Activated T-cell treated with anti-CD3 and anti-CD28 coated beads, Interleukin-2, amount 50 U/mL, for 24 hours (primary cell): ENCODE data around the gene RBX1.
A peak's percentile ranks its signal among the peaks of the same experiment; 100 is the strongest.
"Not testable (repeated sequence)": the region's sequence is repeated elsewhere in the genome, so short reads cannot be mapped to it uniquely, and the experiment has no call there.

Experiments used
- DNase-seq: peaks from one replicate; pipeline ENCODE4 v3.0.0-alpha.2; 2020
- H3K27ac Mint-ChIP-seq: 2 replicates; pipeline ENCODE4 v1.8.0; 2020; ENCODE audit warnings: mild to moderate bottlenecking, mixed read lengths
- H3K27me3 Mint-ChIP-seq: 2 replicates; pipeline ENCODE4 v1.8.0; 2020; ENCODE audit warnings: mixed read lengths
- H3K36me3 Mint-ChIP-seq: 2 replicates; pipeline ENCODE4 v1.8.0; 2020; ENCODE audit warnings: low read depth, mixed read lengths
- H3K4me1 Mint-ChIP-seq: 2 replicates; pipeline ENCODE4 v1.8.0; 2020; ENCODE audit warnings: low read depth, mixed read lengths
- H3K4me3 Mint-ChIP-seq: 2 replicates; pipeline ENCODE4 v1.8.0; 2020; ENCODE audit warnings: mild to moderate bottlenecking, moderate library complexity, mixed read lengths
- H3K9me3 Mint-ChIP-seq: 2 replicates; pipeline ENCODE4 v1.8.0; 2020; ENCODE audit warnings: mixed read lengths

RBX1 gene

DNA sequence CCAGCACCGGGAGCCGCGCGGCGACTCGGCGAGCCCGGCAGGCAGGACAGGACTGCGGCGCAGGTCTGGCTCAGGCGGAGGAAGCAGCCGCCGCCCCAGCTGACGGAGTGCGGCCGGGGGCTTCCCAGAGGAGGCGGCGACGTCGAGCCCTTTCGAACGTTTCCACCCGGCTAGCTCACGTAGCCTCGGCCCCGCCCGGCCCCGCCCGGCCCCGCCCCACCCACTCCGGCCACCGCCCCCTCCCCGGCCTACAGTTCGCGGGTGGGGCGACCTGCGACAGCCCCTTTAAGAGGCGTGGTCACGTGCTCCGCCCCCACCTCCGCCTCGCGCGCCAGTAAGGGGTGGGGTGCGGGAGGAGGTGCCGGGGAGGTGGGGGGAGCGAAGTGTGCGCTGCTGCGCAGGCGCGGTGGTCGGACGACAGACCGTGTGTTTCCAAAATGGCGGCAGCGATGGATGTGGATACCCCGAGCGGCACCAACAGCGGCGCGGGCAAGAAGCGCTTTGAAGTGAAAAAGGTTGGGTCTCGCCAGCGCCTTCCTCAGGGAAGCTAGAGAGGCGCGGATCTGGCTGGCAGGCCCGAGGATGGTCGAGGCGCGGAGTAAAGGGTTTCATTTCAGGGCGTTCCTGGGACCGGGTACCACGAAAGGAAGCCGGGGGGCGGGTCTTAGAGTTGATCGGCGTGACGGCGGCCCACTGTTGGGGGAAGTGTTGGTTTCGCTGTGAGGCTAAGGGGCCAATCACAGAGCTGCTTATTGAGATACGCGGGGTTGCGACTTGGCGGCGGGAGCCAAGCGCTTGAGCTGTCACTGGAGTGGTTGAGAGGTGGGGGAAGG is at the start of gene RBX1:
TSS of gene RBX1 (plus strand) at position 417 of the 833 bp plus-strand sequence. CDS start at position 438, 21 bp downstream.
- Mint-ChIP-seq H3K27me3 (no peaks in the 10 kb centered on the region), H3K27ac (peak within 1 kb of the TSS; percentile 100), H3K4me1 (peaks cover 33% of the 10 kb centered on the region), H3K36me3 (peaks cover 51% of the 10 kb centered on the region), H3K4me3 (peak within 1 kb of the TSS; percentile 100), H3K9me3 (no peaks in the 10 kb centered on the region)
- peak; percentile 99 for DNase-seq

DNA sequence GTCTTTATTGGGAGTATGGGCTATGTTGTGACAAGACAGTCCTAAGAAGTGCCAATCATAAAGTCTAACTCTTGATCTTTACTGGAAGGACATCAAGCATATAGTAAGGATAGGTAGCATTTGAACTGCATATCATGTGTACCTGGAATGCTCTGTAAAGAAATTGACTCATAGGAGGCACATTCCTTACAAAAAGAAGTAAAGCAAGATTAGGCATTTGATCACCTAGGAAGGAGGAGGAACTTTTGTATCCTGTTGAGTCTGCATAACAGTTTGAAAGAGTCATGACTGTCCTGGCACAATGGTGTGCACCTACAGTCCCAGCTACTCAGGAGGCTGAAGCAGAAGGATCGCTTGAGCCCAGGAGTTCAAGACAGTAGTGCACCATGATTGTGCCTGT is 47.1 kb upstream of the RBX1 start:
- Mint-ChIP-seq H3K4me3 (no peak overlapping the region), H3K36me3 (peaks cover 37% of the 10 kb centered on the region), H3K9me3 (no peaks in the 10 kb centered on the region), H3K4me1 (peaks cover 9% of the 10 kb centered on the region), H3K27me3 (no peaks in the 10 kb centered on the region), H3K27ac (no peak overlapping the region)
- DNase-seq = no peak

DNA sequence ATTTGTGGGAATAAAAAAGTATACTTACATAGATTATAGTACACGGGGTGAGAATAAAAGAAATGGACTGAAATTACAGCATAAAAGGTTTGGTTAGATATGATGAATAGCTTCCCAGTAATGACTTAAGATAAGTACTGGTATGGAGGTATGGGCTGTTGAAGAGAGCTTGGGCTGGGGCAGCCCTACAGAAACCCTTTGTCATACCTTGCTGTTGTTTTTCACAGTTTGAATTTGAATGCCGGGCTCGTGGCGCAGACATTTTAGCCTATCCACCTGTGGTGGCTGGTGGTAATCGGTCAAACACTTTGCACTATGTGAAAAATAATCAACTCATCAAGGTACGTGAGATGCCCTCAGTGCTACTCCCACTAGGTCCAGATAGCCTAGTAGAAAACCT is 42.3 kb upstream of the RBX1 start:
- H3K4me1 Mint-ChIP-seq = no peaks in the 10 kb centered on the region

DNA sequence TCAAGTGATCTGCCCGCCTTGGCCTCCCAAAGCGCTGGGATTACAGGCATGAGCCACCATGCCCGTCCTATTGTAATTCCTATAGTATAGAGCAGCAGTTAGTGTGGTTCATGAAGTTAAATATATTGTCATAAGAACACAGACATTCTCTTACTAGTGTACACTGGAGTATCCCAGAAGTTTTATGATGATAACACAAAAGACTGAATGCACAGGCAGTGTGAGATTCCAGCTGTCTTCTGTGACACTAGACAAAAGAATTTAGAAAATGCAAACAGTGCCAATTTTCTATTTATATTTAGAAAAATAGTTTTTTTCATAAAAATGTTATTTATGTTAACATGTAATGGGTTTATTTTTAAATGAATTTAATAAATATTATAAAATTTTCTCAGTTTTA is 39.4 kb upstream of the RBX1 start:
- no peaks in the 10 kb centered on the region for H3K27me3 Mint-ChIP-seq
- H3K27ac Mint-ChIP-seq = no peak overlapping the region
- H3K4me3 Mint-ChIP-seq = no peak overlapping the region
- DNase-seq = no peak
- H3K9me3 Mint-ChIP-seq = no peaks in the 10 kb centered on the region
- peaks cover 66% of the 10 kb centered on the region for H3K36me3 Mint-ChIP-seq
- H3K4me1 Mint-ChIP-seq = no peaks in the 10 kb centered on the region

More for the DNA sequence above, 42.3 kb upstream of the RBX1 start:
- Mint-ChIP-seq H3K27ac (no peak overlapping the region), H3K9me3 (no peaks in the 10 kb centered on the region), H3K4me3 (no peak overlapping the region), H3K36me3 (peaks cover 53% of the 10 kb centered on the region), H3K27me3 (no peaks in the 10 kb centered on the region)
- DNase-seq = no peak

DNA sequence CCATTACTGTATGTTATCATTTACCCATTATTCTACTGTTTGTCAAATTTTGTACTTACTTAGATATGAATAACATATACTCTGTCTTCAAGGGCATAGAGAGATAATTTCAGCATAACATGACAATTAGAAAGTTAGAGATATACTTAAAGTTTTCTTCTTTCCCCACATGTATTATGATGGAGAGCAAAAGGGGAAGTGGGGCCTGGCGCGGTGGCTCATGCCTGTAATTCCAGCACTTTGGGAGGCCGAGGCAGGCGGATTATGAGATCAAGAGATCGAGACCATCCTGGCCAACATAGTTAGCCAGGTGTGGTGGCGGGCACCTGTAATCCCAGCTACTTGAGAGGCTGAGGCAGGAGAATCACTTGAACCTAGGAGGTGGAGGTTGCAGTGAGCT is 38.2 kb upstream of the RBX1 start:
- H3K27me3 Mint-ChIP-seq, H3K9me3 Mint-ChIP-seq, H3K4me1 Mint-ChIP-seq, H3K27ac Mint-ChIP-seq, DNase-seq, H3K4me3 Mint-ChIP-seq: not testable (repeated sequence)
- peaks cover 67% of the 10 kb centered on the region for H3K36me3 Mint-ChIP-seq

DNA sequence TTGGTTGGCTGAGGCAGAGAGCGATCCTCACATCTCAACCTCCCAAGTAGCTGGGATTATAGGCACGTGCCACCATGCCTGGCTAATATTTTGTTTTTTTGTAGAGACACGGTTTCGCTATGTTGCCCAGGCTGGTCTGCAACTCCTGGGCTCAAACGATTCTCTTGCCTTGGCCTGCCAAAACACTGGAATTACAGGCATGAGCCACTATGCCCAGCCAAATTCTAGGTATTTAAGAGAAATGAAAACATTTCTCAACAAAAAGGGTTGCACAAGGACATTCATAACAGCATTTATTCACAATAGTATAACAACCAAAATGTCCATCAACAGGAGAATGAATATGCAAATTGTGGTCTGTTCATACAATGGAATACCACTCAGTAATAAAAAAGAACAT is 31.7 kb upstream of the RBX1 start:
- no peak overlapping the region for H3K4me3 Mint-ChIP-seq
- peaks cover 63% of the 10 kb centered on the region for H3K36me3 Mint-ChIP-seq
- DNase-seq = no peak
- H3K9me3 Mint-ChIP-seq = no peaks in the 10 kb centered on the region
- H3K27ac Mint-ChIP-seq = no peak overlapping the region
- H3K27me3 Mint-ChIP-seq = no peaks in the 10 kb centered on the region
- peaks cover 3% of the 10 kb centered on the region for H3K4me1 Mint-ChIP-seq

DNA sequence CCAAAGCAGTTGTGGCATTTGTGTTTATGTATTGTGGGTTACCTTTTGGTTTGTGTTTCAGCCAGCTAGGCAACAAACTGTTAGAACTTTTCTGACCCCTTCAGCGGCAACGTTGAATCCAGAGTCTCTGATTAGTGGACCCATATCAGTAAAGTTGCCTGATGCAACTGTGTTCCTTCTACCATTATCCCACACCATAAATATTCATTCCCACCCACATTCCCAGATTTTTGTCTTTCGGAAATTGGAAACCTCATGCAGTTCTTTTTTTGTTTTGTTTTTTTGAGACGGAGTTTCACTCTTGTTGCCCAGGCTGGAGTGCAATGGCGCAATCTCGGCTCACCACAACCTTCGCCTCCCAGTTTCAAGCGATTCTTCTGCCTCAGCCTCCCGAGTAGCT is 30.7 kb upstream of the RBX1 start:
- H3K27ac Mint-ChIP-seq = peak overlapping the region; percentile 40
- DNase-seq = no peak
- peaks cover 3% of the 10 kb centered on the region for H3K4me1 Mint-ChIP-seq
- H3K36me3 Mint-ChIP-seq = peaks cover 66% of the 10 kb centered on the region
- H3K4me3 Mint-ChIP-seq = no peak overlapping the region
- no peaks in the 10 kb centered on the region for H3K27me3 Mint-ChIP-seq
- H3K9me3 Mint-ChIP-seq = no peaks in the 10 kb centered on the region

DNA sequence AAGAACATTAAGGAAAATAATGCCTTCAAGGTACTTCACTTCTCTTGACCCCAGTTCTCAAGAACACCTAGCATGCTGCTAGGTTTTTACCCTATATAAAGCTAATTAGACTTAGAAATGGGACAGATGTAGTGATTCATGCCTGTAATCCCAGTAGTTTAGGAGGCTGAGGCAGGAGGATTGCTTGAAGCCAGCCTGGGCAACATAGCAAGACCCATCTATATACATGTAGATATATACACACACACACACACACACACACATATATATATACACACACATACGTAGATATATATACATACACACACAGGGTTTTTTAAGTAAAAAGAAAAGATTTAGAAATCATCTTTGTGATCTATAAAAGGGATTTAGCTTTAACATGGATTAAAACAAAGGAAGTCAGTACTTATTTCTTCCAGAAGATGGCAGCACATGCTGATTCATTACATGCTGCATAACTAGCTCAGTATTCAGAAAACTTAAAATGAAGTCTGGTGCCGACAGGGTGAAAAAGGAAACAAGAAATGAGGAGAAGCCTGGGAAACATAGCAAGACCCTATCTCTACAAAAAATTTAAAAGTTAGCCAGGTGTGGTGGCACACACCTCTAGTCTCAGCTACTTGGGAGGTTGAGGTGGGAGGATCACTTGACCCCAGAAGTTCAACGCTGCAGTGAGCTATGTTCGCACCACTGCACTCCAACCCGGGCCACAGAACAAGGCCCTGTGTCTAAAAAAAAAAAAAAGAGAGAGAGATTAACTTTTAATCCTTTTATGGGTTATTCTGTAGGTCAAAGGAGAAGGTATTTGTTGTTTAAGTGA is 28.5 kb upstream of the RBX1 start:
- Mint-ChIP-seq H3K4me1 (peaks cover 3% of the 10 kb centered on the region), H3K9me3 (no peaks in the 10 kb centered on the region), H3K36me3 (peaks cover 70% of the 10 kb centered on the region), H3K27me3 (no peaks in the 10 kb centered on the region), H3K4me3 (no peak overlapping the region), H3K27ac (peak overlapping the region; percentile 48)
- no peak for DNase-seq

DNA sequence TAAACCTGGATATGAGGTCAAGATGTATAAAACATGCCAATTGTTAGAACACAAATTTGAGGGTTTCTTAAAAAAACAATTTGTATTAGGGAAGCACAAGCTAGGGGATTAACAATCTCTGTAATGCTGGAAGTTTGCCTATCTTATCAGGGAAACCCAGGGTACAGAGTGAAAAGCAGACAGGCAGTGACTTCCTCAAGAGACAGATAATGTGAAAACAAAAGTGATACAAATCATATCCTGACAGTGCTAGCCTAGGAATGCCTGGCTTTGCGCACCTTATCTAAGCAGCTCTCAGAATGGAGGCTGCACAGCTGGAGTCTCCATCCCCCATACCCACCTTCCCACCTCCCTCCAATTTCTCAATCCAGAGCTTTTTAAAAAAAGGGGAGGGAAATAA is 22.5 kb upstream of the RBX1 start:
- Mint-ChIP-seq H3K27ac (no peak overlapping the region), H3K4me1 (no peaks in the 10 kb centered on the region), H3K27me3 (no peaks in the 10 kb centered on the region), H3K9me3 (no peaks in the 10 kb centered on the region), H3K4me3 (no peak overlapping the region), H3K36me3 (peaks cover 75% of the 10 kb centered on the region)
- DNase-seq = no peak

DNA sequence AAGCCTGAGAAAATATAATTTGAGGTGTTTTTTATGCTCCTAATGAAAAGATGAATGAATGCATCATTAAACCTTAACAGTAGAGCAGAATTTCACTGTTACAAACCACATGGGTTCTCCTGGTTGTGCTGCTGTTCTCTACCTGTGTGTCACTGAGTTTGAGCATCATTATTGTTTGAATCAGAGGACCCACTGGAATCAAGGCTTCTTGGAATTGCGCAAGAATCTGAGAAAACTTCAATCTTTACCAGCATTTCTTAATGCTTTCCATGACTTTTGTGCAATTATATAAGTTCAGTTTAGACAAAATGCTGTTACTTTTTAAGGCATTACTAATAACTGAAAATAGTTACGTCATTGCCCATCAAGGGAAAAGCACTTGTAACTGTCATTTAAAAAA is 18.8 kb upstream of the RBX1 start:
- Mint-ChIP-seq H3K27me3 (no peaks in the 10 kb centered on the region), H3K9me3 (no peaks in the 10 kb centered on the region), H3K27ac (no peak overlapping the region), H3K4me3 (no peak overlapping the region), H3K36me3 (peaks cover 47% of the 10 kb centered on the region), H3K4me1 (no peaks in the 10 kb centered on the region)
- DNase-seq = no peak

DNA sequence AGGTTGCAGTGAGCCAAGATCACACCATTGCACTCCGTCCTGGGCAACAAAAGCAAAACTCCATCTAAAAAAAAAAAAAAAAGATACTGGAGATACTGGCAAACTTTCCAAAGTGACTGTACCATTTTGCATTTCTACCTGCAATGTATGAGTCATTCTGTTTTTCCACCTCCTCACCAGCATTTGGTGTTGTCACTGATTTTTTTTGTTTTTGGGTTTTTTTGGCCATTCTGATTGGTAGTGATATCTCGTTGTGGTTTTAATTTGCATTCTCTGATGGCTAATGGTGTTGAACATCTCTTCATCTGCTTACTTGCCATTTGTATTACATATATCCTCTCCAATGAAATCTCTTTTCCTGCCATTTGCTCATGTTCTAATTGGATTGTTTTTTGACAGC is 12.0 kb upstream of the RBX1 start:
- peaks cover 9% of the 10 kb centered on the region for H3K4me1 Mint-ChIP-seq
- no peak overlapping the region for H3K4me3 Mint-ChIP-seq
- no peak for DNase-seq
- H3K9me3 Mint-ChIP-seq = no peaks in the 10 kb centered on the region
- H3K27ac Mint-ChIP-seq = peak overlapping the region; percentile 32
- peaks cover 4% of the 10 kb centered on the region for H3K36me3 Mint-ChIP-seq
- H3K27me3 Mint-ChIP-seq = no peaks in the 10 kb centered on the region

DNA sequence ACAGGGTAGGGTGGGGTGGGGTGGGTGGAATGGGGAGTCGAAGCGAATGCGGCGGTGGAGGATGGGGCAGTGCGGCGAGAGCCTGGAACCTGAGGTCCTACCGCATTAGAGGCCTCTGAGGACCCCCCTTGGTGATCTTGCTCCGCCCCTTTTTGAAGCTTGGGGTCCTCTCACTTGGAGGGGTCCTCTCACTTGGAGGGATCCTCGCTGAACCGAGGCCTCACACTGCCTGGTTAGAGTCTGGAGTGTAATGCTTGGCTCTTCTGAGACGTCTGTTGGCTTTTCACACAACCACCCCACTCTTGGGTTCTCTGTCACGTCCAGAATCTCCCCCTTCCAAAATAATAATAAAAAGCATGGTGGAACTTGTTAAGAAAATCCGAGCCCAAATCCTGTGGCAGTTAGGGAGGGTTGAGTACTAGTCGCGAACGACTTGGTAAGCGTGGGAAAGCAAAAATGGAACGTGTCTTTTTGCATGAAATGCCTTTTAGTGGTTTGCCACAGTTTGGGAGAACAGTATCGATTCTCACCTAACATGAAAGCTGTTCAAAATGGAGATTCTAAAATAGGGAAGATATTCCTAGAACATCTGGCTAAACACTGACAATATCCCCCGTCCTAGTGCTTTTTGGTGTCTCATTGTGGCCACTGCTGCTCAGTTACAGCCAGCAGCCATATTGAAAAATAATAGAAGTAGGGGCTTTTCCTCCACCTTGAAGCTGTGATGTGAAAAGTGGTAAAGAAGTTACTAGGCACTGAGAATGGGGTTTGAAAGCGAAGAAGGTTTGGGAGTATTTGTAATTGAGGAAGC is 822 bp downstream of the RBX1 start:
- DNase-seq = no peak
- H3K27me3 Mint-ChIP-seq = no peaks in the 10 kb centered on the region

DNA sequence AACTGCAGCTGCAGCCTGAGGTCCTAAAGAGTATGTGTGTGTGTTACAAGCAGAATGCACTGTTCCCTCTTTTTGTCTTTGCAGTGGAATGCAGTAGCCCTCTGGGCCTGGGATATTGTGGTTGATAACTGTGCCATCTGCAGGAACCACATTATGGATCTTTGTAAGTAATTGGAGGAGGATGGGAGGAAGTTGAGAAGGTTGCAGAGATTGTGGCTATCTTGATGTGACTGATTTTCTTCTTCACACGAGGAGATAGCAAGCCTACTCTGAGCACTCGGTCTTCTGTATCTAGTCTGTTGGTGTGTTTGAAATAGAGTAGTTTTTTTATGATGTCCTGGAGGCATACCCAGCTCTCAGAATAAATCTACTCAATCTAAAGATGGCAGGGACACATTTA is 2.3 kb downstream of the RBX1 start:
- Mint-ChIP-seq H3K27me3 (no peaks in the 10 kb centered on the region), H3K36me3 (peaks cover 71% of the 10 kb centered on the region)

More for the DNA sequence above, 822 bp downstream of the RBX1 start:
- Mint-ChIP-seq H3K36me3 (peaks cover 58% of the 10 kb centered on the region), H3K27ac (peak overlapping the region; percentile 100), H3K9me3 (no peaks in the 10 kb centered on the region), H3K4me3 (peak overlapping the region; percentile 100), H3K4me1 (peaks cover 33% of the 10 kb centered on the region)

DNA sequence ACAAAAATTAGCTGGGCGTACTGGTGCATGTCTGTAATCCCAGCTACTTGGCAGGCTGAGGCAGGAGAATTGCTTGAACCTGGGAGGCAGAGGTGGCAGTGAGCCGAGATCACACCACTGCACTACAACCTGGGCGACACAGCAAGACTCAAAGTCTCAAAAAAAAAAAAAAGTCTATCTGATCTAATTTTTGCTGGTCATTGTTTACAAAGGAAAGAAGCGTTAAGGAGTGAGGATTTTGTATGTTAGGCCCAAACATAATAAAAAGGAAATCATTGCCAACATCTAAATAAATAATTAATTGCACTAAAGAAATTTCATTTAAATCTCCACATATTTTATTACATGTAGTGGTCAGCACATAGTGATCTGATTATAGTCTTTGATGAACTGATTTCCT is 2.9 kb downstream of the RBX1 start:
- H3K4me3 Mint-ChIP-seq = no peak overlapping the region
- H3K36me3 Mint-ChIP-seq = peaks cover 77% of the 10 kb centered on the region
- no peaks in the 10 kb centered on the region for H3K9me3 Mint-ChIP-seq
- peak overlapping the region; percentile 100 for H3K27ac Mint-ChIP-seq
- DNase-seq = no peak
- peaks cover 41% of the 10 kb centered on the region for H3K4me1 Mint-ChIP-seq
- H3K27me3 Mint-ChIP-seq = no peaks in the 10 kb centered on the region

More for the DNA sequence above, 2.3 kb downstream of the RBX1 start:
- no peaks in the 10 kb centered on the region for H3K9me3 Mint-ChIP-seq
- H3K27ac Mint-ChIP-seq = peak overlapping the region; percentile 100
- peak overlapping the region; percentile 100 for H3K4me3 Mint-ChIP-seq
- peaks cover 38% of the 10 kb centered on the region for H3K4me1 Mint-ChIP-seq
- no peak for DNase-seq
